Endothelial cell of umbilical vein (primary cell): ENCODE data around the gene THSD4. TPM values are rescaled to one million over a fixed set of nuclear protein-coding genes. Genes with fewer than 3 reads are reported as not detected.

Source experiments
- BruUV-seq: library from RNA; stranded (reverse); fragments of 400-500 nt; replicated peaks from 2 replicates; lab custom pipeline; 2021; lab: Mats Ljungman, UMichigan
- CTCF ChIA-PET: fragments of 300-600, 350-600 bp; sonication (Branson Sonifier 250); formaldehyde crosslinking; loops from one replicate; lab custom pipeline; 2021; ENCODE audit warnings: antibody characterized with exemption, inconsistent platforms; lab: Charles Lee
- POLR2A ChIA-PET: fragments of 300-600, 350-600 bp; sonication (Branson Sonifier 250); formaldehyde crosslinking; loops from one replicate; lab custom pipeline; 2021; ENCODE audit warnings: antibody characterized with exemption, inconsistent platforms; lab: Charles Lee
- DNase-seq: peaks from one replicate; pipeline ENCODE4 v3.0.0-alpha.2; 2011; ENCODE audit warnings: low read depth, low spot score
- FAIRE-seq: peaks from 2 replicates; lab custom pipeline; 2011; peaks lifted over from hg19 to GRCh38; lab: Jason Lieb, UNC
- H2AFZ ChIP-seq: 2 replicates; pipeline ENCODE4 v1.6.0; 2012; ENCODE audit warnings: low read depth, low read length, control low read depth, inconsistent platforms
- H3K27ac ChIP-seq: 2 replicates; pipeline ENCODE4 v1.5.1; 2011; ENCODE audit warnings: low read depth, mild to moderate bottlenecking, control low read depth, low read length, moderate library complexity; ENCODE audit not compliant: insufficient read depth
- H3K27me3 ChIP-seq, 2 experiments: 2 replicates each; pipeline versions ENCODE4 v1.6.0 to v1.6.1; 2011; ENCODE audit warnings: low read length in 2 of 2, mixed read lengths in 1 of 2; ENCODE audit not compliant: control insufficient read depth in 2 of 2, insufficient read depth in 2 of 2
- H3K36me3 ChIP-seq, 2 experiments: 2 replicates in 1 of 2; 3 replicates in 1 of 2; pipeline ENCODE4 v1.5.1; 2011; ENCODE audit warnings: low read length in 2 of 2, mild to moderate bottlenecking in 1 of 2, moderate library complexity in 1 of 2; ENCODE audit not compliant: control insufficient read depth in 2 of 2, insufficient read depth in 2 of 2; ENCODE audit errors: extremely low read depth in 1 of 2
- H3K4me1 ChIP-seq: 3 replicates; pipeline ENCODE4 v1.5.1; 2011; ENCODE audit warnings: mild to moderate bottlenecking, low read length; ENCODE audit not compliant: control insufficient read depth, insufficient read depth; ENCODE audit errors: extremely low read depth
- H3K4me2 ChIP-seq: 2 replicates; pipeline ENCODE4 v1.6.1; 2011; ENCODE audit warnings: low read length, control low read depth, mixed read lengths; ENCODE audit not compliant: insufficient read depth
- H3K4me3 ChIP-seq, 3 experiments: fragments of 200-600 bp in 1 of 3; sonication (generic), shearing (Covaris generic) in 1 of 3; replicated peaks in 1 of 3; 2 replicates each; pipeline ENCODE4 v1.5.1; 2011 to 2016; ENCODE audit warnings: control low read depth in 3 of 3, low read length in 3 of 3, mild to moderate bottlenecking in 2 of 3, inconsistent platforms in 1 of 3, low read depth in 1 of 3, moderate library complexity in 1 of 3; ENCODE audit not compliant: insufficient read depth in 1 of 3
- H3K79me2 ChIP-seq: 2 replicates; pipeline ENCODE4 v1.6.0; 2012; ENCODE audit warnings: low read length, inconsistent platforms; ENCODE audit not compliant: control insufficient read depth, insufficient read depth
- H3K9ac ChIP-seq: replicated peaks from 2 replicates; pipeline ENCODE3; 2011; ENCODE audit warnings: low read length, control low read depth; ENCODE audit not compliant: insufficient read depth; ENCODE audit errors: extremely low read depth
- H3K9me1 ChIP-seq: replicated peaks from 3 replicates; pipeline ENCODE4 v1.6.0; 2011; ENCODE audit warnings: mild to moderate bottlenecking, low read length; ENCODE audit not compliant: control insufficient read depth, insufficient read depth; ENCODE audit errors: extremely low read depth
- H3K9me3 ChIP-seq: replicated peaks from 2 replicates; pipeline ENCODE4 v1.5.1; 2012; ENCODE audit warnings: low read length, inconsistent platforms; ENCODE audit not compliant: control insufficient read depth, insufficient read depth
- H4K20me1 ChIP-seq: replicated peaks from 2 replicates; pipeline ENCODE3; 2011; ENCODE audit warnings: mild to moderate bottlenecking, low read length; ENCODE audit not compliant: control insufficient read depth, insufficient read depth; ENCODE audit errors: extremely low read depth
- EZH2 ChIP-seq: IDR thresholded peaks from 2 replicates; pipeline ENCODE4 v1.6.1; 2012; ENCODE audit warnings: borderline replicate concordance, low read depth, mild to moderate bottlenecking, moderate library complexity, low read length, inconsistent platforms; ENCODE audit not compliant: severe bottlenecking
- FOS ChIP-seq: IDR thresholded peaks from 2 replicates; pipeline ENCODE4 v1.6.1; 2011; ENCODE audit warnings: mild to moderate bottlenecking, low read length, moderate library complexity, borderline replicate concordance; ENCODE audit not compliant: insufficient read depth
- GATA2 ChIP-seq: IDR thresholded peaks from 2 replicates; pipeline ENCODE4 v1.7.0; 2011; ENCODE audit warnings: low read depth, mild to moderate bottlenecking, moderate library complexity, mixed read lengths, low read length; ENCODE audit not compliant: insufficient read length, insufficient read depth
- JUN ChIP-seq: IDR thresholded peaks from 2 replicates; pipeline ENCODE4 v1.6.1; 2011; ENCODE audit warnings: borderline replicate concordance, low read depth; ENCODE audit not compliant: insufficient read length, insufficient read depth
- MYC ChIP-seq: IDR thresholded peaks from one replicate; pipeline ENCODE4 v1.6.1; 2011; ENCODE audit warnings: mild to moderate bottlenecking, low read depth, low read length
- POLR2A ChIP-seq: IDR thresholded peaks from 2 replicates; pipeline ENCODE4 v1.6.1; 2012; ENCODE audit warnings: low read depth, mild to moderate bottlenecking, control low read depth, low read length
- POLR2AphosphoS5 ChIP-seq: IDR thresholded peaks from 2 replicates; pipeline ENCODE4 v1.6.1; 2012; ENCODE audit warnings: low read depth, mild to moderate bottlenecking, control low read depth, low read length, moderate library complexity; ENCODE audit not compliant: insufficient read depth
- dilution Hi-C: fragments of 300-500 bp; cut with MboI; formaldehyde crosslinking; loops from one replicate; pipeline ENCODE4 v1.15.0; 2019; ENCODE audit warnings: low sequenced_read_pairs; ENCODE audit not compliant: extremely low pct_ligation_motif_present
- intact Hi-C: fragments of 100-400 bp; cut with micrococcal nuclease; formaldehyde crosslinking; loops from one replicate; pipeline ENCODE4 v1.10.0; 2022
- polyA plus RNA-seq, 4 experiments: library from polyadenylated mRNA; depleted of rRNA in 3 of 4; stranded (reverse) in 3 of 4; unstranded in 1 of 4; fragments of >200 nt; gene quantifications; 2 replicates each; pipeline versions ENCODE4 v1.2.1 to v1.2.3, GENCODE V29; 2011 to 2012; ENCODE audit warnings: missing spikeins in 1 of 4
- total RNA-seq: library from RNA; stranded (reverse); gene quantifications from 2 replicates; pipeline ENCODE4 v1.2.3, GENCODE V29; 2021
- TF ChIP-seq, protein P1 (sequence below), 2 donors: IDR thresholded peaks; 1 replicate in 1 of 2; 2 replicates in 1 of 2; pipeline ENCODE4 v1.5.1; 2011; ENCODE audit warnings: low read length in 2 of 2, mild to moderate bottlenecking in 2 of 2, moderate library complexity in 2 of 2, control low read depth in 1 of 2, inconsistent platforms in 1 of 2, low read depth in 1 of 2; ENCODE audit not compliant: insufficient read depth in 1 of 2; ENCODE audit errors: extremely low read depth in 1 of 2
- TF ChIP-seq, protein P2 (sequence below): IDR thresholded peaks from 2 replicates; pipeline ENCODE4 v1.6.1; 2011; ENCODE audit not compliant: insufficient read depth, insufficient read length

THSD4 gene
- total and polyA plus RNA-seq, 2 donors (not counting 3 experiments of a cell fraction or from before 2014, with no cell fraction given) = 9.9 to 25.4 TPM

DNA sequence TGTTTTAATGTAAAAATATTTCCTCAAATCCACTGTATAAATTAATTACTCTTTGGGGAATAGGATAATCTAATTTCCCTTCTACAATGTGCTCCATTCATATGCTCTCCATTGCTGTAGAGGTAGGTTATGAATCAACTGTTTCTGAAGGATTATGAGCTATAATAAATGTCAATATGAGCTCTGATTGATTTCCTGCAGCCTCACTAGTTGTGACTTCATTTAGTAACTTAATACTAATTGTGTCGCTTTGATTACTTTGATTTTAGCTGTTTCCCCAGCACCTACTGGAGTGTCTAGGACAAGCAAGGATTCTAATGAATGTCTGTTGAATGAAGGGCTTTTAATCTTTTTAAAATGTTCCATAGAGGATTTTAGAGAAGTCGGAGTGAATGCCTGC is 458.3 kb downstream of the THSD4 start:
- H3K4me2 ChIP-seq = no peak overlapping the region
- H2AFZ ChIP-seq = no peak overlapping the region
- ChIA-PET CTCF (interaction anchor here (1.0 to 3.4 kb wide), 5 partner anchors 10 to 583 kb away, joined by 3 to 25 read pairs (median 7); no protein-coding TSS in a partner anchor), POLR2A (no interaction called here)
- TF ChIP-seq EZH2 = no peak
- TF ChIP-seq MYC = no peak
- TF ChIP-seq GATA2 = no peak
- no peak for TF ChIP-seq POLR2A
- TF ChIP-seq, protein P1, sequence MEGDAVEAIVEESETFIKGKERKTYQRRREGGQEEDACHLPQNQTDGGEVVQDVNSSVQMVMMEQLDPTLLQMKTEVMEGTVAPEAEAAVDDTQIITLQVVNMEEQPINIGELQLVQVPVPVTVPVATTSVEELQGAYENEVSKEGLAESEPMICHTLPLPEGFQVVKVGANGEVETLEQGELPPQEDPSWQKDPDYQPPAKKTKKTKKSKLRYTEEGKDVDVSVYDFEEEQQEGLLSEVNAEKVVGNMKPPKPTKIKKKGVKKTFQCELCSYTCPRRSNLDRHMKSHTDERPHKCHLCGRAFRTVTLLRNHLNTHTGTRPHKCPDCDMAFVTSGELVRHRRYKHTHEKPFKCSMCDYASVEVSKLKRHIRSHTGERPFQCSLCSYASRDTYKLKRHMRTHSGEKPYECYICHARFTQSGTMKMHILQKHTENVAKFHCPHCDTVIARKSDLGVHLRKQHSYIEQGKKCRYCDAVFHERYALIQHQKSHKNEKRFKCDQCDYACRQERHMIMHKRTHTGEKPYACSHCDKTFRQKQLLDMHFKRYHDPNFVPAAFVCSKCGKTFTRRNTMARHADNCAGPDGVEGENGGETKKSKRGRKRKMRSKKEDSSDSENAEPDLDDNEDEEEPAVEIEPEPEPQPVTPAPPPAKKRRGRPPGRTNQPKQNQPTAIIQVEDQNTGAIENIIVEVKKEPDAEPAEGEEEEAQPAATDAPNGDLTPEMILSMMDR (IDR thresholded peaks at IDR 0.05; ENCODE audit: extremely low read depth in 1 of 2, insufficient read depth in 1 of 2, low read depth in 1 of 2, low read length in 2 of 2) = no peak
- TF ChIP-seq, protein P2, sequence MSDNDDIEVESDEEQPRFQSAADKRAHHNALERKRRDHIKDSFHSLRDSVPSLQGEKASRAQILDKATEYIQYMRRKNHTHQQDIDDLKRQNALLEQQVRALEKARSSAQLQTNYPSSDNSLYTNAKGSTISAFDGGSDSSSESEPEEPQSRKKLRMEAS = no peak
- no peak for TF ChIP-seq JUN
- no peak for TF ChIP-seq POLR2AphosphoS5
- no peak for TF ChIP-seq FOS
- intact Hi-C loops (loop anchor here (5.0 kb wide), 1 partner anchor 229 kb away; no protein-coding TSS in a partner anchor), dilution Hi-C loops (no loop called here)
- H3K9me1 ChIP-seq = no peaks in the 10 kb centered on the region
- BruUV-seq = no TSS peak
- H3K9me3 ChIP-seq = no peaks in the 10 kb centered on the region
- H3K27ac ChIP-seq = no peak overlapping the region
- H3K79me2 ChIP-seq = no peaks in the 10 kb centered on the region
- H3K27me3 ChIP-seq = no peaks in the 10 kb centered on the region
- no peak overlapping the region for H3K4me3 ChIP-seq
- H3K36me3 ChIP-seq = no peaks in the 10 kb centered on the region
- peaks cover 12% of the 10 kb centered on the region for H3K4me1 ChIP-seq
- H3K9ac ChIP-seq = no peak overlapping the region
- no peak for DNase-seq
- no peak for FAIRE-seq
- H4K20me1 ChIP-seq = no peaks in the 10 kb centered on the region
